ENCODE results near the gene AMPD3.

GRCh38 chr11:10410844-10411200, 44.2 kb upstream of the AMPD3 start:
- TF ChIP-seq CTCF (IDR thresholded peaks at IDR 0.05; ENCODE audit: low read depth, low read length), result no peak
- no peak for TF ChIP-seq EZH2phosphoT487 (IDR thresholded peaks at IDR 0.05; ENCODE audit: low read depth)
